NCI-H187 treated with DMSO at 0.1 percent for 48 hours (cell line): Measurements from ENCODE around the gene ZNF800.
A peak's percentile ranks its signal among the peaks of the same experiment; 100 is the strongest.
"Not testable (repeated sequence)": the region's sequence is repeated elsewhere in the genome, so short reads cannot be mapped to it uniquely, and the experiment has no call there.

ENCODE experiments used
- DNase-seq: peaks from one replicate; lab custom pipeline; 2025; lab: John Stamatoyannopoulos, UW

Gene ZNF800

GRCh38 chr7:127392566-127393367 lies at the start of gene ZNF800:
Gene ZNF800, minus strand, starts transcription at chr7:127392708. Its CDS starts 1,151 bp downstream, at chr7:127391557.
- peak; percentile 42 for DNase-seq

- DNase-seq: no peak
These were observed 47.7 kb upstream of the ZNF800 start for GRCh38 chr7:127440206-127440605.

- DNase-seq: no peak
These were observed 46.3 kb upstream of the ZNF800 start for GRCh38 chr7:127438836-127439235.

- DNase-seq: no peak
These were observed 45.3 kb upstream of the ZNF800 start for GRCh38 chr7:127437837-127438236.

- no peak for DNase-seq
These were observed 44.7 kb upstream of the ZNF800 start for GRCh38 chr7:127437241-127437640.

- DNase-seq: not testable (repeated sequence)
These were observed 36.8 kb upstream of the ZNF800 start for GRCh38 chr7:127429281-127429680.

- DNase-seq: no peak
These were observed 26.7 kb upstream of the ZNF800 start for GRCh38 chr7:127419196-127419595.

- no peak for DNase-seq
These were observed 26.0 kb upstream of the ZNF800 start for GRCh38 chr7:127418459-127418858.

GRCh38 chr7:127417346-127417745 lies 24.8 kb upstream of the ZNF800 start:
- no peak for DNase-seq

- no peak for DNase-seq
These were observed 22.7 kb upstream of the ZNF800 start for GRCh38 chr7:127415060-127415742.

- DNase-seq: no peak
These were observed 21.5 kb upstream of the ZNF800 start for GRCh38 chr7:127413962-127414361.

GRCh38 chr7:127413326-127413725 lies 20.8 kb upstream of the ZNF800 start:
- no peak for DNase-seq

GRCh38 chr7:127411176-127411575 lies 18.7 kb upstream of the ZNF800 start:
- no peak for DNase-seq

- DNase-seq: no peak
These were observed 17.1 kb upstream of the ZNF800 start for GRCh38 chr7:127409629-127410028.

- DNase-seq: no peak
These were observed 12.0 kb upstream of the ZNF800 start for GRCh38 chr7:127404286-127405072.

GRCh38 chr7:127396184-127396583 lies 3.7 kb upstream of the ZNF800 start:
- DNase-seq: no peak

- DNase-seq: not testable (repeated sequence)
These were observed 2.6 kb upstream of the ZNF800 start for GRCh38 chr7:127395104-127395503.

GRCh38 chr7:127393368-127394058 lies 1.0 kb upstream of the ZNF800 start:
- no peak for DNase-seq

GRCh38 chr7:127392182-127392565 lies 334 bp downstream of the ZNF800 start:
- DNase-seq: no peak

- DNase-seq: no peak
These were observed 822 bp downstream of the ZNF800 start for GRCh38 chr7:127391591-127392181.

- no peak for DNase-seq
These were observed 1.5 kb downstream of the ZNF800 start for GRCh38 chr7:127390817-127391590.
